Measurements from ENCODE around the gene TTC12.

TTC12 gene

DNA sequence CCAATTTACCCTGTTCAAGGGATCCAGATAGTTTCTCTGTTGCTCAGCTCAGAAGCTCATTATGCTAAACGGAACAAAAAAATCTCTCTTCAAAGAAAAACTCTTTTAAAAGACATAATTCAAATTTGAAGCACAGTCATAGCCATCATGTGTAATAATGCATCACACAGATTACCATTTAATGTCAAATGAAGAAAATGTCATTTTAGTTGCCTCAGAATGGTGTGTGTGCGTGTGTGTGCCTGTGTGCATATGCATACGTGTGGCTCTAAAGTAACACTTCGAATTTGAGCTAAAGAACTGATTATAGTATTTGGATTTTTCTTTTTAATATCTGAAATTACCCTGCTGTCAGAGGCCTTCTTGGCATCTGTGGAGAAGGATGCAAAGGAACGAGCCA, 9.9 kb downstream of the TTC12 start:
- Mint-ChIP-seq H3K9me3 (no peaks in the 10 kb centered on the region), H3K36me3 (ENCODE audit: low read depth) (peaks cover 5% of the 10 kb centered on the region), H3K27me3 (ENCODE audit: low read depth) (no peaks in the 10 kb centered on the region), H3K4me1 (ENCODE audit: low read depth) (no peaks in the 10 kb centered on the region), H3K27ac (no peak overlapping the region), H3K4me3 (no peak overlapping the region)
- no peak for DNase-seq (ENCODE audit: low spot score)

DNA sequence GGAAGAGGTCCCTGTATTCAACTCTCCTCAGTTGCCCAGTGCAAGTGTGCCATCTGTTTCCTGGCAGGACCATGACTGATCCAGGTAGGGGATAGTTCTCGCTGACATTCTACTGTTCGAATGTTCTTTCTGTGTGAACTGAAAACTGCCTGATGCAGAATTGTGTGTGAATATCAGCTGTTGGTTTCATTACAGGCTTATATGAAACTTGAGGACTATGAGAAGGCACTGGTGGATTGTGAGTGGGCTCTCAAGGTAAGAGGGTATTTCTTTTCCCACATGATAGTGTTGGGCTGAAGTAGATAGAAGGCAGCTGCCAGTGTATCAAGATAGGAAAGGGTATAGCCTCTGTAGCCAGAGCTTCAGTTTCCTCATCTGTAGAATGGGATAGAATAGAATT, 15.3 kb downstream of the TTC12 start:
- Mint-ChIP-seq H3K4me1 (ENCODE audit: low read depth) (peaks cover 2% of the 10 kb centered on the region), H3K4me3 (no peak overlapping the region), H3K27ac (no peak overlapping the region), H3K36me3 (ENCODE audit: low read depth) (peaks cover 2% of the 10 kb centered on the region), H3K27me3 (ENCODE audit: low read depth) (no peaks in the 10 kb centered on the region), H3K9me3 (no peaks in the 10 kb centered on the region)
- no peak for DNase-seq (ENCODE audit: low spot score)

DNA sequence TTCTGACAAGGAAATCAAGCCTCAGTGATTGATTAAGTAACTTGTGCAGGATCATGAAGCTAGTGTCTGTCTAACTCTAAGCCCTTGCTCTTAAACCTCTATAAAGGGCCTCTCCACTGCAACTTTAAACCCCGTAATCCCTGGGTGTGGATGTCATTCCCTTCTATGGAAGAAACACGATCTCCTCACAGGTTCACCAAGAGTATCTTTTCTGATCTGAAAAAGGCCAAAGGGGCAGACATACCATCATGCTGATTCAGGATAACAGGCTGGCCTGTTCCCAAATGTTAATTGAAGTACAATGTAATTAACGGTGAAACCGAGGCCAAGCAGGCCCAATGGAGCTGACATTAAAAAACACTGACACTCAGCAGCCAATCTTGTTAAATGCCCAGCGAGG, 17.1 kb downstream of the TTC12 start:
- no peaks in the 10 kb centered on the region for H3K27me3 Mint-ChIP-seq (ENCODE audit: low read depth)
- H3K4me1 Mint-ChIP-seq (ENCODE audit: low read depth), result peaks cover 2% of the 10 kb centered on the region
- H3K27ac Mint-ChIP-seq, result no peak overlapping the region
- no peak for DNase-seq (ENCODE audit: low spot score)
- no peak overlapping the region for H3K4me3 Mint-ChIP-seq
- H3K9me3 Mint-ChIP-seq, result no peaks in the 10 kb centered on the region
- H3K36me3 Mint-ChIP-seq (ENCODE audit: low read depth), result peaks cover 2% of the 10 kb centered on the region

DNA sequence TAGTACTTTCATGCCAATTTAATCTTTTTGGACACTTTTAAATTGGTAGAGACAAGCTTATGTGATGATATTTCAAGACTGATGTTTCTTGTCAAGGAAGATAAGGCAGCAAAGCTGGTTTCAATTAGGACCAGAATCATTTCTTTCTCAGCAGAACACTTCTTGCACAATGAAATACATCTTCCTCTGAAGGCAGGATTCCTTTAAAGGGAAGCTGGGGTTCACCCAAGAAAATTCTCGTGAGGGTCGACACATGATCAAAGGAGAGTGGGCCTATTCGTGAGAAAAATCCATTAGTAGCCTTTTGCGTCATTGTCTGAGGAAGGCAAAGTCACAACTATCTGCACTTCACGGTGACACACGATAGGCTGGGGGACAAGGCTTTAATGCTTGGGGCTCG, 17.6 kb downstream of the TTC12 start:
- Mint-ChIP-seq H3K9me3 (no peaks in the 10 kb centered on the region), H3K36me3 (ENCODE audit: low read depth) (peaks cover 2% of the 10 kb centered on the region)

DNA sequence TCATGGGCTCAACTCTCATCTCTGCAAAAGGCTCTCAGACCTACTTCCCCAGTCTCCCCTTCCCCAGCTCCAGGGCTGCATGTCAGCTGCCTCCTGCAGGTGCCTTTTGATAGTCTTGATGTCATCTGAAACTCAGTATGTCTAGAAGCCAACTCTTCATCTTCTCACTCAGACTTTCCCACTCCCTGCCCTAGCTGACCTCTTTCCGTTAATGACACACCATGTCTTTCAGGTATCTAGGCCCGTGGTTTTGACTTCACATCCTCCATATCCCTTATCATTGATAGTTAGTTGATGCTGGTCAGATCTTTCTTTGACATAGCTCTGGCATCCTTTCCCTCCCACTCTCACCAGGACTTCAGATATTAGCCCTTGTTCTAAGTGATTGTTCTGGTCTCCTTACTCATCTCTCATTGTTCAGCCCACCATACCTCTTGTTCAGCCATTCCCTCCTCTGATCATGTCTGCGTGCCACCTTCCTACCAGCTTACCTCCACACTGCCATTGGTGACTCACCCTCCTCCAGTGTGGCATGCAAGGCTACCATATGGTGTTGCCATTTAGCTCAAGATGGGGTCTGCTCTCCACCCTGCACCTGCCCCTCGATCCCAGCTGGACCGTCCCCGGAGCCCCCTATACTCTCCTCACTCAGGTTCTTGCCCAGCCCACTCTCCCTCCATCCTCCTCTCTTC, 18.4 kb downstream of the TTC12 start:
- peaks cover 2% of the 10 kb centered on the region for H3K36me3 Mint-ChIP-seq (ENCODE audit: low read depth)
- no peaks in the 10 kb centered on the region for H3K27me3 Mint-ChIP-seq (ENCODE audit: low read depth)
- H3K9me3 Mint-ChIP-seq, result no peaks in the 10 kb centered on the region
- H3K4me3 Mint-ChIP-seq, result no peak overlapping the region
- H3K4me1 Mint-ChIP-seq (ENCODE audit: low read depth), result peaks cover 2% of the 10 kb centered on the region
- DNase-seq (ENCODE audit: low spot score), result no peak
- no peak overlapping the region for H3K27ac Mint-ChIP-seq

More for the DNA sequence above, 17.6 kb downstream of the TTC12 start:
- peaks cover 2% of the 10 kb centered on the region for H3K4me1 Mint-ChIP-seq (ENCODE audit: low read depth)
- no peak overlapping the region for H3K27ac Mint-ChIP-seq
- DNase-seq (ENCODE audit: low spot score), result no peak
- H3K27me3 Mint-ChIP-seq (ENCODE audit: low read depth), result no peaks in the 10 kb centered on the region
- no peak overlapping the region for H3K4me3 Mint-ChIP-seq

DNA sequence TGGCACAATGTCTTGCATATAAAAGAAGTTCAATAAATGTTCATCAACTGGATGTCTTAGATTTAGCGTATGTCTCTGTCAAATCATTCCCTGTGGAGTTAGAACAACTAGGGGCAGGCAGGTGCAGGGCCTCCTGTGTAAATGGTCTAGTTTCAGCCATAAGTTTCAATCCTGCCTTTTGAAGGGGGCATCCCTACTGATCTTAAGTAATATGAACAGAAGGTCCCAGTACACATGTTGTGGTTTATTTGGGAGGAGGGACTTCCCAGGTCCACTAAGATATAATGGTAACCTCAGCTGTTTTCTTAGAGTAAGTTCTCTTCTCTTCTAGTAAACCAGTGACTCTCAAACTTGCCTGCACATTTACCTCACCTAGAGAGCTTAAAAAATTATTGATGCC, 19.8 kb downstream of the TTC12 start:
- H3K27me3 Mint-ChIP-seq (ENCODE audit: low read depth), result no peaks in the 10 kb centered on the region
- no peaks in the 10 kb centered on the region for H3K9me3 Mint-ChIP-seq
- H3K27ac Mint-ChIP-seq, result no peak overlapping the region
- H3K4me3 Mint-ChIP-seq, result no peak overlapping the region
- H3K36me3 Mint-ChIP-seq (ENCODE audit: low read depth), result peaks cover 2% of the 10 kb centered on the region
- peaks cover 2% of the 10 kb centered on the region for H3K4me1 Mint-ChIP-seq (ENCODE audit: low read depth)
- no peak for DNase-seq (ENCODE audit: low spot score)

DNA sequence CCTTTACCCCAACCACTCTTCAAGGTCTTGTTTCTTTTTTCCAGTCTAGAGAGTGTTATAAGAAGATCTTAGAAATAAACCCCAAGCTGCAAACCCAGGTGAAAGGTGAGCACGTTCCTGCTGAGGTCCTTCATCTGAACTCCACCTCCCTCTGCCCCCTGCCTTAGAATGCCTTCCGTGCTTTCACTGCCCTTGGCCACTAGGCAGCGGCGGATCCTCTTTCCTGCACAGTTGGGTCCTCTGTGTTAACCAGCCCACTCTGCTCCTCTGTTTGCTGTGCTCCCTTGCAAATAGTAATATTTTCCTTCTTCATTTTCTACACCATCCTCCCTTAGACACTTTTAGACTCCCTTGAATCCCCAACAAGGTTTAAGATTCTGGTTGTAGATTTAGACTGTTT, 24.3 kb downstream of the TTC12 start:
- Mint-ChIP-seq H3K36me3 (ENCODE audit: low read depth) (peaks cover 7% of the 10 kb centered on the region), H3K27me3 (ENCODE audit: low read depth) (no peaks in the 10 kb centered on the region), H3K4me1 (ENCODE audit: low read depth) (no peaks in the 10 kb centered on the region), H3K9me3 (no peaks in the 10 kb centered on the region), H3K27ac (no peak overlapping the region), H3K4me3 (no peak overlapping the region)
- DNase-seq (ENCODE audit: low spot score), result no peak

DNA sequence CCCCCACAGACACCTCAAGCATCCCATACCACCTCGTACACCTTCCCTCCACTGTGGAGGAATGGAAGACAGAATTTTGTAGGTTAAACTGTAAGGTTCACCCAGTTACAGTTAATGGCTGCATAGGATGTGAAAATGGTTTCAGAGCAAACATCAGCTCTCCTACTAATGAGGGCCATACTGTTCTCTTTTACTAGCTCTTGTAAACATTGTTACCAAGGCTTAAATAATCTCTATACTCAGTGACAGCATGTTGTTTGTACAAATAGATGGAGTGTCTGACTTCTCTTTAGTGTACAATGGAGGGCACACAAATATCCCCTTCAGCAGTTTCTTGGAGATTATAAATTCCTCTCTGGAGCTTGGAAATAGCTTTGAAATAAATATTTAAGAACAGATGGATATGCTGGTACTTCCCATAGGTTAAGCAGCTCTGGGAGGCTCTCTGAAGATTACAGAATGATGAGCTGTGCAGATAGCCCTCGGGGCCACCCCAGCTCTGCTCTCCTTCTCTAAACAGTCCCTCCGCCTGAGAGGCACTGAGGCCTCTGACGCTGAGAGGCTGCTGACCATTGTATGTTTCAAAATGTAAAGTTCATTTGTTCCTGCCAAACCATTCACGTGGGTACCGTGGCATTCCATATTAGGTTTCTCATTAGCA, 25.7 kb downstream of the TTC12 start:
- DNase-seq (ENCODE audit: low spot score), result no peak
- Mint-ChIP-seq H3K4me3 (no peak overlapping the region), H3K36me3 (ENCODE audit: low read depth) (peaks cover 7% of the 10 kb centered on the region), H3K27me3 (ENCODE audit: low read depth) (no peaks in the 10 kb centered on the region), H3K27ac (no peak overlapping the region), H3K4me1 (ENCODE audit: low read depth) (no peaks in the 10 kb centered on the region), H3K9me3 (no peaks in the 10 kb centered on the region)

DNA sequence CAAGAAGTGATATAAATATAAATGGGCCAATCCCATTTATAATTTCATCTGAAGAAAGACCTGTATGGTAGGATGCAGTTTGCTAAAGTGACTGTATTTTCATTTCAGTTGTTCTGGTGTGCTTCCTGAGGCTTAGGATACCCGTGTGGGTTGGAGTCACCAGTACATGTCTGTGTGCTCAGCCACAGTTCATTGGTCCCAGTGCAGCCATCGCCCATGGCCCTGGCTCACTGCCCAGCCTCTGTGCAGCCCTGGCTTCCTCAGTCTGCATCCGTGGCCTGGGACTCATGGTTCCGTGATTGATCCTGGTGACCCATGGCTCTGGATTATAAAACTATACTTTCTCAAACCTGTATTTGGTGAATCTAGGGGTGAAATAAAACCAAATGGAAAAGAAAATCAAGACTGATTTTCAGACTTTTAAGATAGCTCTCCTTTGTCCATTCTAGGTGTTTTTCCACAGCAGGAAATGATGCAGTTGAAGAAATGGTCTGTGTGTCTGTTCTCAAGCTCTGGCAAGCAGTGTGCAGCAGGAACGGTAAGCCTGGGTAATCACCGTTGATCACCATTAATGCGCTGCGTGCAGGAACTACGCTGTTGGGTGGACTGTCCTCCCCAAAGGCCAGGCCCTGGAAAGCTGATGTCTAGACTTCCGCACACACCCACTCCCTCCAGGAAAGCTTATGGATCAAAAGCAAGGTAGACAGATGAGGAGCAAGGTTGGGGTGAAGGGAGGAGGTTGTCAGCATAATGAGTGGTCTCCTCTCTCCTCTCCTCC, 27.2 kb downstream of the TTC12 start:
- Mint-ChIP-seq H3K27ac (no peak overlapping the region), H3K36me3 (ENCODE audit: low read depth) (peaks cover 4% of the 10 kb centered on the region), H3K9me3 (no peaks in the 10 kb centered on the region), H3K4me1 (ENCODE audit: low read depth) (no peaks in the 10 kb centered on the region), H3K27me3 (ENCODE audit: low read depth) (no peaks in the 10 kb centered on the region), H3K4me3 (no peak overlapping the region)
- no peak for DNase-seq (ENCODE audit: low spot score)

DNA sequence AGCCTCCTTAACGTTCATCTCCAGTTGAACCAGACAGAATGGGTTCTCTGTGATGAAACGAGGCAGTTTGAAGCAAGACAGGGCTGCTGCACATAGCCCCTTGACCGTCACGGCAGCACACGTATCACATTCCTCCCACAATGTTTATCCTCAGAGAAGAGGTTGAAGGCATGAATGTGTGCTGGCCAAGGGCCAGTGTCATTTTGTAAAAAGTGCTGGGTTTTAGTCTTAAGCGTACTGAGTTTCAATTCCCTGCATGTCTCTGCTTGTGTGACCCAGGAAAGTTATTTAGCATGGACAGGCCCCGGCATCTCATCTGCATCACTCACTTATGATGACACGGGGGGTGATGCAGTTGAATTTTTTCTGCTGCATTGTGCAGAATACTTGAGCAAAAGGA, 31.6 kb downstream of the TTC12 start:
- H3K36me3 Mint-ChIP-seq (ENCODE audit: low read depth), result no peaks in the 10 kb centered on the region
- DNase-seq (ENCODE audit: low spot score), result no peak
- no peaks in the 10 kb centered on the region for H3K9me3 Mint-ChIP-seq
- H3K27me3 Mint-ChIP-seq (ENCODE audit: low read depth), result no peaks in the 10 kb centered on the region
- H3K4me1 Mint-ChIP-seq (ENCODE audit: low read depth), result no peaks in the 10 kb centered on the region
- no peak overlapping the region for H3K27ac Mint-ChIP-seq
- H3K4me3 Mint-ChIP-seq, result no peak overlapping the region

DNA sequence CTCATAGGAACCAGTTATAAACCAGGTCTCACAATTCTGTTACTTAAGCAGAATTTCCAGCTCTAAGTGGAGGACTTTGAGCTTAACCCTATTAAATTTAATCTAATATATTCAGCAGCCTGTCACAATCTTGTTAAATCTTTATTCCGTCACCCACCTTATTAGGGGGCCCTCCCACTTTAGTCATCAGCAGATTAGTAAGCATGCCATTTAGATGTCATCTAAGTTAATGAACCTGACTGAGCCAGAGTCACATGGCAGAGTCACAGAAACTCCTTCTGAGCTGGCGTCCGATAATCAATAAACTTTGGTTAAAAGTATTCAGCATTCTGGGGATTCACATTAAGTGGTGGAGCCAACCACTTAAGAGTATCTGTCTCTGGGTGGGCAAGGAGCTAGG, 35.1 kb downstream of the TTC12 start:
- no peaks in the 10 kb centered on the region for H3K9me3 Mint-ChIP-seq
- H3K4me3 Mint-ChIP-seq, result no peak overlapping the region
- H3K4me1 Mint-ChIP-seq (ENCODE audit: low read depth), result no peaks in the 10 kb centered on the region
- H3K27ac Mint-ChIP-seq, result no peak overlapping the region
- H3K36me3 Mint-ChIP-seq (ENCODE audit: low read depth), result no peaks in the 10 kb centered on the region
- no peaks in the 10 kb centered on the region for H3K27me3 Mint-ChIP-seq (ENCODE audit: low read depth)
- DNase-seq (ENCODE audit: low spot score), result no peak

DNA sequence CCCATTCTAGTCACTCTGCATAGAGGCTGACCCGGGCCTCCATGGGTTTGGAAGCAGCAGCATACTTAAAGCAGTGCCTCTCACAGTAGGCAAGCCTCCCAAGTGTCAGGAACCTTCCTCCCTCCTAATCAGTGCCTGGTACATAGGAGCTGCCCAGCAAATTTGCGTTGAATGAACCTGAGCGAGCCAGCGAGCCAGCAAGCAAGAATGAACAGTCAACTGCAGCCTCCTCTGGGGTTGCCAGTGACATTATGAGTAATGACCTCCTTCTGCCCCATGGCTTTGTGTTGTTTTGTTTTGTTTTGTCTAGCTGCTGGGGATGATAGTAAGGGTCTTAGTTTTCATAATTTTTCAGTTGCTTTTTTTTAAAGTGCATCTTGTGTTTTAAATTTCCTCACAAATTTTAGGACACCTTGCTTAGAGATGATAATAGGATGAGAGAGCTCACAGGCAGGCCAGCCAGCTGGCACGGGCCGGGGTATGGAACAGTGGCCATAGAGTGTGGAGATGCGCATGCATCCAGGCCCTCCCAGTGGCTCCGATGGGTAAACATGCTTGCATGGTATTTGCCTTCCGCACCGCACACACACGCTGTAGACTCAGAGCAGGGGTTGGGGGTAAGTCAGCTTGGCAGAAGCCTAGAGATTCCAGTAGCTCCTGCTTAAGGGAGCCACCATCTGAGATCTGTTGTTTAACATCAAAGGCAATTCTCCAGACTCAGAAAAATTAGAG, 36.1 kb downstream of the TTC12 start:
- H3K4me3 Mint-ChIP-seq, result no peak overlapping the region
- H3K9me3 Mint-ChIP-seq, result no peaks in the 10 kb centered on the region
- H3K4me1 Mint-ChIP-seq (ENCODE audit: low read depth), result no peaks in the 10 kb centered on the region
- peaks cover 3% of the 10 kb centered on the region for H3K36me3 Mint-ChIP-seq (ENCODE audit: low read depth)
- DNase-seq (ENCODE audit: low spot score), result no peak
- H3K27ac Mint-ChIP-seq, result no peak overlapping the region
- H3K27me3 Mint-ChIP-seq (ENCODE audit: low read depth), result no peaks in the 10 kb centered on the region

DNA sequence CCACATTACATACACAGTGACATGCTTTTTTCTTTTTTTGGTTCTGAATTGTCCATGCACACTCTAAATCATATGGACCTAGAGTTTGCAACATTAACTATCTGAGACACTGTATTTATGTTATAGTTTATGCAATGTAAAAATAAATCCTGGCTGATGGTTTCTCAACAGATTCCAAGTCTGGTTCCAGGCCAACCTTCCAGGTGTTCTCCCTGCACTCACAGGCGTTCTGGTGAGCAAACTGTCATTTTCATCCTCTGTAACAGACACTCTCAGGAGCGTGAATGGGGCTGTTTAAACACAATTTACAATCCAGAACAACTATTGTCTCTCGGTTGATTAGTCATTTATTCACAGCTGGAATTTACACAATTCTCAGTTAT, 36.7 kb downstream of the TTC12 start:
- Mint-ChIP-seq H3K4me3 (no peak overlapping the region), H3K4me1 (ENCODE audit: low read depth) (no peaks in the 10 kb centered on the region), H3K9me3 (peaks cover 4% of the 10 kb centered on the region), H3K27me3 (ENCODE audit: low read depth) (no peaks in the 10 kb centered on the region), H3K36me3 (ENCODE audit: low read depth) (peaks cover 7% of the 10 kb centered on the region), H3K27ac (no peak overlapping the region)
- no peak for DNase-seq (ENCODE audit: low spot score)

DNA sequence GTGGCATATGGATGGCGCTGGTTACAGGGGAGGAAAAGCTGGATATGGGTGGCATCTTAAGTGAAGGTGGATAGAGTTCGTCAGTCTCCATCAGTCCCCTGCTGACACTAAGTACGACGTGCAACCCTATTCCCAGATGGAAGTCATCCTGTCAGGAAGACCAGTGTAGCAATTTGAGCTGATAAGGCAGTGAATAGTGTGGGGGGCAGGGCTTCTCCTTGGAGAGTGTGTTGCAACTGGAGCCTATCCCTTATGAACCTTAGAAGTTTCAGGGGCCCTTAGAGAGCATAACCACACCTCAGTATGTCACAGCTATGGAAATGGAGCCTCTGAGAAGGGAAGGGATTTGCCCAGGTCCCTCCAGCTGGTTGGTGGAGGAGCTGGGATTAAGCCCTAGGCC, 37.1 kb downstream of the TTC12 start:
- H3K27ac Mint-ChIP-seq, result no peak overlapping the region
- H3K9me3 Mint-ChIP-seq, result peaks cover 8% of the 10 kb centered on the region
- H3K36me3 Mint-ChIP-seq (ENCODE audit: low read depth), result peaks cover 11% of the 10 kb centered on the region
- no peak overlapping the region for H3K4me3 Mint-ChIP-seq
- no peaks in the 10 kb centered on the region for H3K4me1 Mint-ChIP-seq (ENCODE audit: low read depth)
- no peak for DNase-seq (ENCODE audit: low spot score)
- H3K27me3 Mint-ChIP-seq (ENCODE audit: low read depth), result no peaks in the 10 kb centered on the region
